ENCODE measurements around the gene NKX2-3. TPM values are rescaled to one million over a fixed set of nuclear protein-coding genes. Genes with fewer than 3 reads are reported as not detected.

NKX2-3 gene
- total and polyA plus RNA-seq, 2 donors = 0.05 to 0.09 TPM

Other genes with a start within 250 kb of the NKX2-3 start
- gene CNNM1, start 203.6 kb upstream of the NKX2-3 start, total RNA-seq = 0.24 TPM
- gene CNNM1, start 203.6 kb upstream of the NKX2-3 start, polyA plus RNA-seq = 0.16 TPM
- 19.9 TPM for gene GOT1, start 102.3 kb upstream of the NKX2-3 start, total RNA-seq
- 16.1 TPM for gene GOT1, start 102.3 kb upstream of the NKX2-3 start, polyA plus RNA-seq
- 18.8 TPM for gene SLC25A28, start 87.5 kb downstream of the NKX2-3 start, total RNA-seq
- gene SLC25A28, start 87.5 kb downstream of the NKX2-3 start, polyA plus RNA-seq = 173 TPM
- gene ENTPD7, start 126.6 kb downstream of the NKX2-3 start, total RNA-seq = 4.9 TPM
- gene ENTPD7, start 126.6 kb downstream of the NKX2-3 start, polyA plus RNA-seq = 1.4 TPM
- 23.7 TPM for gene COX15, start 199.2 kb downstream of the NKX2-3 start, total RNA-seq
- gene COX15, start 199.2 kb downstream of the NKX2-3 start, polyA plus RNA-seq = 17.5 TPM
- gene CUTC, start 199.3 kb downstream of the NKX2-3 start, total RNA-seq = 31.8 TPM
- gene CUTC, start 199.3 kb downstream of the NKX2-3 start, polyA plus RNA-seq = 41.2 TPM
- 1.1 TPM for gene ABCC2, start 249.7 kb downstream of the NKX2-3 start, total RNA-seq
- gene ABCC2, start 249.7 kb downstream of the NKX2-3 start, polyA plus RNA-seq = 1.9 TPM

All from thymus (tissue), 2 donors.